ENCODE measurements around the gene RPH3AL. TPM values are rescaled to one million over a fixed set of nuclear protein-coding genes. Genes with fewer than 3 reads are reported as not detected.

Gene RPH3AL
- total RNA-seq, 2 experiments from 2014 or later = 2.4 to 2.8 TPM

GRCh38 chr17:332023-332422 is 20.6 kb downstream of the RPH3AL start:
- no peaks in the 10 kb centered on the region for H3K27me3 Mint-ChIP-seq
- no peaks in the 10 kb centered on the region for H3K9me3 Mint-ChIP-seq
- H3K27ac ChIP-seq (ENCODE audit: low read depth in 1 of 2, low read length in 2 of 2) = no peak overlapping the region
- no peaks in the 10 kb centered on the region for H3K36me3 Mint-ChIP-seq (ENCODE audit: low read depth)
- H3K9me3 ChIP-seq (ENCODE audit: control insufficient read depth in 1 of 2, insufficient read depth in 1 of 2, low read length in 2 of 2) = no peaks in the 10 kb centered on the region
- H3K27ac Mint-ChIP-seq = no peak overlapping the region
- H3K4me3 ChIP-seq (ENCODE audit: low read length) = no peak overlapping the region
- no peak overlapping the region for H3K4me3 Mint-ChIP-seq
- ChIA-PET CTCF (no interaction called here), POLR2A (no interaction called here)
- peaks cover 12% of the 10 kb centered on the region for H3K4me1 Mint-ChIP-seq (ENCODE audit: low read depth)
- H3K27me3 ChIP-seq (ENCODE audit: control insufficient read depth in 1 of 2, insufficient read depth in 2 of 2, low read length in 2 of 2) = no peaks in the 10 kb centered on the region
- intact Hi-C loops (cut with DNase I, micrococcal nuclease) = no loop called here
- H3K4me1 ChIP-seq (ENCODE audit: insufficient read depth, low read length) = peaks cover 68% of the 10 kb centered on the region
- no peaks in the 10 kb centered on the region for H3K36me3 ChIP-seq (ENCODE audit: insufficient read depth, low read length)
- DNase-seq = peak in 1 of 14 experiments; percentile 1
- ATAC-seq (ENCODE audit: poor library complexity) = no peak
- TF ChIP-seq CTCF (IDR thresholded peaks at IDR 0.05) = no peak

GRCh38 chr17:330993-331701 is 21.5 kb downstream of the RPH3AL start:
- Histone ChIP-seq H3K4me3 (ENCODE audit: low read length) (peak overlapping the region; percentile 45), H3K36me3 (ENCODE audit: insufficient read depth, low read length) (no peaks in the 10 kb centered on the region), H3K27ac (ENCODE audit: low read depth in 1 of 2, low read length in 2 of 2) (no peak overlapping the region), H3K4me1 (ENCODE audit: insufficient read depth, low read length) (peaks cover 60% of the 10 kb centered on the region), H3K9me3 (ENCODE audit: control insufficient read depth in 1 of 2, insufficient read depth in 1 of 2, low read length in 2 of 2) (no peaks in the 10 kb centered on the region), H3K27me3 (ENCODE audit: control insufficient read depth in 1 of 2, insufficient read depth in 2 of 2, low read length in 2 of 2) (no peaks in the 10 kb centered on the region)
- ChIA-PET POLR2A (no interaction called here), CTCF (no interaction called here)
- intact Hi-C loops (cut with DNase I, micrococcal nuclease) = no loop called here
- Mint-ChIP-seq H3K27ac (no peak overlapping the region), H3K4me1 (ENCODE audit: low read depth) (peaks cover 4% of the 10 kb centered on the region), H3K36me3 (ENCODE audit: low read depth) (no peaks in the 10 kb centered on the region), H3K9me3 (no peaks in the 10 kb centered on the region), H3K4me3 (no peak overlapping the region), H3K27me3 (no peaks in the 10 kb centered on the region)
- ATAC-seq (ENCODE audit: poor library complexity) (no peak), DNase-seq (peak in 10 of 14 experiments; percentile 24 to 70 (median 52))
- TF ChIP-seq CTCF (IDR thresholded peaks at IDR 0.05) = no peak

GRCh38 chr17:329784-330420 is 22.7 kb downstream of the RPH3AL start:
- Mint-ChIP-seq H3K36me3 (ENCODE audit: low read depth) (no peaks in the 10 kb centered on the region), H3K4me1 (ENCODE audit: low read depth) (no peaks in the 10 kb centered on the region), H3K27me3 (no peaks in the 10 kb centered on the region), H3K27ac (no peak overlapping the region), H3K9me3 (no peaks in the 10 kb centered on the region), H3K4me3 (no peak overlapping the region)
- DNase-seq (no peak), ATAC-seq (ENCODE audit: poor library complexity) (no peak)
- Histone ChIP-seq H3K4me1 (ENCODE audit: insufficient read depth, low read length) (peaks cover 48% of the 10 kb centered on the region), H3K4me3 (ENCODE audit: low read length) (no peak overlapping the region), H3K9me3 (ENCODE audit: control insufficient read depth in 1 of 2, insufficient read depth in 1 of 2, low read length in 2 of 2) (no peaks in the 10 kb centered on the region), H3K36me3 (ENCODE audit: insufficient read depth, low read length) (no peaks in the 10 kb centered on the region), H3K27ac (ENCODE audit: low read depth in 1 of 2, low read length in 2 of 2) (no peak overlapping the region), H3K27me3 (ENCODE audit: control insufficient read depth in 1 of 2, insufficient read depth in 2 of 2, low read length in 2 of 2) (no peaks in the 10 kb centered on the region)
- ChIA-PET POLR2A (no interaction called here), CTCF (no interaction called here)
- TF ChIP-seq CTCF (IDR thresholded peaks at IDR 0.05) = no peak
- intact Hi-C loops (cut with DNase I, micrococcal nuclease) = no loop called here
